Activated B cell treated with CpG ODN at 0.5 μM for 24 hours (primary cell): ENCODE measurements around the gene CCL4L2. TPM values are rescaled to one million over a fixed set of nuclear protein-coding genes. Genes with fewer than 3 reads are reported as not detected.
"Not testable (repeated sequence)": the region's sequence is repeated elsewhere in the genome, so short reads cannot be mapped to it uniquely, and the experiment has no call there.

Source experiments
- ATAC-seq: fragments of 200-7000 bp; cut with Tn5 transposase; one replicate; pipeline ENCODE4 v1.10.0; 2021; ENCODE audit warnings: low read depth, mild to moderate bottlenecking, moderate library complexity
- CTCF ChIA-PET: fragments of 350-600 bp; sonication (Branson Sonifier 250); formaldehyde crosslinking; loops from one replicate; lab custom pipeline; 2021; ENCODE audit warnings: antibody characterized with exemption; lab: Charles Lee
- POLR2A ChIA-PET: fragments of 350-600 bp; sonication (Branson Sonifier 250); formaldehyde crosslinking; loops from one replicate; lab custom pipeline; 2021; ENCODE audit warnings: antibody characterized with exemption; lab: Charles Lee
- DNase-seq: peaks from one replicate; pipeline ENCODE4 v3.0.0; 2022
- H3K27ac Mint-ChIP-seq: one replicate; pipeline ENCODE4 v1.8.0; 2020; ENCODE audit warnings: mixed read lengths
- H3K27me3 Mint-ChIP-seq: one replicate; pipeline ENCODE4 v1.8.0; 2021; ENCODE audit warnings: mixed read lengths
- H3K36me3 Mint-ChIP-seq: one replicate; pipeline ENCODE4 v1.8.0; 2021; ENCODE audit warnings: low read depth, mixed read lengths
- H3K4me1 Mint-ChIP-seq: one replicate; pipeline ENCODE4 v1.8.0; 2021; ENCODE audit warnings: mixed read lengths
- H3K4me3 Mint-ChIP-seq: one replicate; pipeline ENCODE4 v1.8.0; 2020; ENCODE audit warnings: mild to moderate bottlenecking, mixed read lengths
- H3K9me3 Mint-ChIP-seq: one replicate; pipeline ENCODE4 v1.8.0; 2020; ENCODE audit warnings: mixed read lengths
- intact Hi-C: fragments of 100-400 bp; cut with micrococcal nuclease; formaldehyde crosslinking; loops from one replicate; pipeline ENCODE4 v1.15.1; 2024
- total RNA-seq: library from RNA; stranded (reverse); gene quantifications from 2 replicates; pipeline ENCODE4 v1.2.3, GENCODE V29; 2022
- TF ChIP-seq, protein P1 (sequence below): fragments of 200-600 bp; IDR thresholded peaks from one replicate; pipeline ENCODE4 v1.8.0; 2022; ENCODE audit warnings: antibody characterized with exemption, mild to moderate bottlenecking

Gene CCL4L2
- total RNA-seq, 1 donor from 2014 or later, result 16.3 TPM

DNA sequence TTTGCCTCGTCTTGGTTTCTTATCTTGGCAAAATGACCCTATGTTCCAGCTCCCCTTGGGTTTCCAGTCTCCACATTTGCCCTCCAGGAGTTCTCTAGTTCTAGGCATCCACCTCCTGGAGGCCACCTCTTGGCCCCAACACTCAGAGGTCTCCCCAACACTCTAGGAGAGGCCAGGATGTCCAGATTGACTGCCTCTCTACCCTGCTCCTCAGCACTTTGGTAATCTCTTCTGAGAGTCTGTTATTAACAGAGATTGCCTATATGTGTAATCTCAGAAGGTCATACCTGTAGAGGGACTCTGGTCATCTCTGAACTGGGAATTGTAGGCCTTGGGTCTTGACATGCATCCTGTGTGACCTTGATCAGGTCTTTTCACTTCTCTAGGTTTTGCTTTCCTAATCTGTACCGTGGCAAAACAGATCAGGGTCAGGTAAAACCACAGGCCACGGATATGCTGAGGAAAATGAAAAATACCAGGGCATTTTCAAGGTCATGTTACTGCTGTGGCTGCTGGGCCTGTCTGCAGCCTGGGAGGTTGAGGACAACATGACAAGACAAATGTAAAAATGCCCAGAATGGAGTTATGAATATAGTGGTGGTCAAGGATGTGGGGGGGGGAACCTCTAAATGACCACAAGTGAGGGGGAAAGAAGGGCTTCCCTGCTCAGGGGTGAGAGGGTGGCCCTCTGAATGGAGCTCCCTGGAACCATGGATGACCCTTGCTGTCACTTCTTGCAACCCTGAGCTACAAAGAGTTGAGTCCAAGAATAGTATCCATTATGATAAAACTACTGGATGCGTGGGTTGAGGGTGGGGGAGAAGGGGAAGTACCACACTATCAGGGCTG is 5.0 kb upstream of the CCL4L2 start:
- Mint-ChIP-seq H3K36me3 (no peaks in the 10 kb centered on the region), H3K4me1 (peaks cover 50% of the 10 kb centered on the region), H3K27me3 (peaks cover 11% of the 10 kb centered on the region), H3K27ac (no peak overlapping the region), H3K4me3 (no peak overlapping the region), H3K9me3 (no peaks in the 10 kb centered on the region)
- ChIA-PET POLR2A (interaction anchor here (1.3 kb wide), 1 partner anchor 9 kb away, joined by 7 read pairs; no protein-coding TSS in a partner anchor), CTCF (interaction anchor here (0.8 kb wide), 1 partner anchor 57 kb away, joined by 3 read pairs; no protein-coding TSS in a partner anchor)
- TF ChIP-seq, protein P1, sequence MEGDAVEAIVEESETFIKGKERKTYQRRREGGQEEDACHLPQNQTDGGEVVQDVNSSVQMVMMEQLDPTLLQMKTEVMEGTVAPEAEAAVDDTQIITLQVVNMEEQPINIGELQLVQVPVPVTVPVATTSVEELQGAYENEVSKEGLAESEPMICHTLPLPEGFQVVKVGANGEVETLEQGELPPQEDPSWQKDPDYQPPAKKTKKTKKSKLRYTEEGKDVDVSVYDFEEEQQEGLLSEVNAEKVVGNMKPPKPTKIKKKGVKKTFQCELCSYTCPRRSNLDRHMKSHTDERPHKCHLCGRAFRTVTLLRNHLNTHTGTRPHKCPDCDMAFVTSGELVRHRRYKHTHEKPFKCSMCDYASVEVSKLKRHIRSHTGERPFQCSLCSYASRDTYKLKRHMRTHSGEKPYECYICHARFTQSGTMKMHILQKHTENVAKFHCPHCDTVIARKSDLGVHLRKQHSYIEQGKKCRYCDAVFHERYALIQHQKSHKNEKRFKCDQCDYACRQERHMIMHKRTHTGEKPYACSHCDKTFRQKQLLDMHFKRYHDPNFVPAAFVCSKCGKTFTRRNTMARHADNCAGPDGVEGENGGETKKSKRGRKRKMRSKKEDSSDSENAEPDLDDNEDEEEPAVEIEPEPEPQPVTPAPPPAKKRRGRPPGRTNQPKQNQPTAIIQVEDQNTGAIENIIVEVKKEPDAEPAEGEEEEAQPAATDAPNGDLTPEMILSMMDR, result no peak
- DNase-seq (no peak), ATAC-seq (no peak)
- intact Hi-C loops, result no loop called here

DNA sequence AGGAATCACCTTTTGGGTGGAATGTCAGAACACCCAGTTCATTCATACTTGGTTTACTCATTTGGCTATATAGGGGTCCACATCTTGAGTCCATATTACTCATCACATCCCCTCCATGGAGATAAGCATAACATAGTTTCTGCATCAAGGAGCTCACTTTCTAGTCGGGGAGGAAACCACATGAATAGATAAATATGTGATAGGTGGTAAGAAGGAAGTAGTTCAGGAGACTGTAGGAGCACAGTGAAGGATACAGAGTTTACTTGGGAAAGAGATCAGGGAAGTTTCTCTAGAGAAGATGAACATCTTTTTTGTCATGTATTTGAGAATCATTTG is 4.4 kb upstream of the CCL4L2 start:
- DNase-seq, intact Hi-C loops, H3K27ac Mint-ChIP-seq, ATAC-seq, H3K9me3 Mint-ChIP-seq, H3K36me3 Mint-ChIP-seq: not testable (repeated sequence)
- Mint-ChIP-seq H3K4me1 (peaks cover 55% of the 10 kb centered on the region), H3K27me3 (peaks cover 10% of the 10 kb centered on the region), H3K4me3 (peak overlapping the region; percentile 13)
- POLR2A ChIA-PET, result interaction anchor here (0.6 to 1.3 kb wide), 2 partner anchors 9 to 584 kb away, joined by 3 to 7 read pairs; no protein-coding TSS in a partner anchor
- CTCF ChIA-PET, result interaction anchor here (0.8 kb wide), 1 partner anchor 57 kb away, joined by 3 read pairs; no protein-coding TSS in a partner anchor

GRCh38 chr17:36207383-36207782 is 3.5 kb upstream of the CCL4L2 start:
- H3K36me3 Mint-ChIP-seq, ATAC-seq, DNase-seq, H3K27me3 Mint-ChIP-seq, H3K9me3 Mint-ChIP-seq, POLR2A ChIA-PET, intact Hi-C loops, CTCF ChIA-PET: not testable (repeated sequence)
- peak overlapping the region; percentile 32 for H3K4me3 Mint-ChIP-seq
- peak overlapping the region; percentile 18 for H3K27ac Mint-ChIP-seq
- H3K4me1 Mint-ChIP-seq, result peaks cover 53% of the 10 kb centered on the region

DNA sequence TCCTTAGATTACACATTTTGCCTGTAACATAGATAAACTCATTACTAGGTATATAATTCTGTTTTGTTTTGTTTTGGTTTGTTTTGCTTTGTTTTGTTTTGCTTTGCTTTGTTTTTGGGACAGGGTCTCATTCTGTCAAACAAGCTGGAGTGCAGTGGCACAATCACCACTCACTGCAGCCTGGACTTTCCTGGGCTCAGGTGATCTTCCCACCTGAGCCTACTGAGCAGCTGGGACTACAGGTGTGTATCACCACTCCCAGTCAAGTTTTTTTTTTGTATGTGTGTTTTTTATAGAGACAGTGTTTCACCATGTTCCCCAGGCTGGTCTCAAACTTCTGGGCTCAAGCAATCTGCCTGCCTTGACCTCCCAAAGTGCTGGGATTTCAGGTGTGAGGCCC is 1.3 kb upstream of the CCL4L2 start:
- TF ChIP-seq, protein P1, result no peak
- H3K36me3 Mint-ChIP-seq, result no peaks in the 10 kb centered on the region
- CTCF ChIA-PET, result no interaction called here
- ATAC-seq, result no peak
- no peak overlapping the region for H3K4me3 Mint-ChIP-seq
- intact Hi-C loops, result no loop called here
- POLR2A ChIA-PET, result interaction anchor here (1.5 to 2.8 kb wide), 2 partner anchors 13 to 119 kb away, joined by 4 to 9 read pairs; partner anchors contain the start of genes CCL3, CCL3L1 and CCL3L3
- H3K4me1 Mint-ChIP-seq, result peaks cover 43% of the 10 kb centered on the region
- H3K27me3 Mint-ChIP-seq, result peaks cover 5% of the 10 kb centered on the region
- H3K27ac Mint-ChIP-seq, result no peak overlapping the region
- no peaks in the 10 kb centered on the region for H3K9me3 Mint-ChIP-seq
- no peak for DNase-seq

DNA sequence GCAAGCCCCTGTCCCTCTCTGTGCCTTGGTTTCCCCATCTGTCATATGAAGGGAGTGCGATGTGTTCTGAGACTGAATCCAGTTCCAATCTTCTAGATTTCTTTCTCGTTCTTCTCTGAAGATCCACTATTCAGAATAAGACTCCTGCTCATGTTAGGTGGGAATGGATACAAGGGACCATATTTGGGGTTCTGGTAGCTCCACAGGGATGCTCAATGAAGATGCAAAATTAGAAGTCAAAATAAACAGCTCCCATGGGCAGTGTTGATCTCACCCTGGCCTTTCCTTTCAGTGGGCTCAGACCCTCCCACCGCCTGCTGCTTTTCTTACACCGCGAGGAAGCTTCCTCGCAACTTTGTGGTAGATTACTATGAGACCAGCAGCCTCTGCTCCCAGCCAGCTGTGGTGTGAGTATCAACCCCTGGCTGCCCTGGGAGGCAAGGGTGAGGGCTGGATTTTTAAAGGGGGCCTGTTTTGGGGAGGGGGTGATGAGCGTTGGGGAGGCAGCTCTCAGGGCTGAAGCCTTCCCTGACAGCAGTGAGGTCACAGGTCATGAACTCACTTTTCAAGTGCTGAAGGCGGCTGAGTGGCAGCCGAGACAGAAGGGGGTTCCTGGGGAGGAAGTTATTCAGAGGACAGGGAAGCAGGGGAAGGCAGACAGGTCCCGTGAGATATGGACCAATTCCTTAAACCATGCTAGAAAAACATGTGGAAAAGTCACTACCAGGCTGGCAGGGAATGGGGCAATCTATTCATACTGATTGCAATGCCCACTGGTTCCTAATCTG is 815 bp downstream of the CCL4L2 start:
- H3K27me3 Mint-ChIP-seq, H3K36me3 Mint-ChIP-seq, DNase-seq, ATAC-seq, H3K9me3 Mint-ChIP-seq, CTCF ChIA-PET: not testable (repeated sequence)
- peak overlapping the region; percentile 30 for H3K27ac Mint-ChIP-seq
- POLR2A ChIA-PET, result interaction anchor here (2.8 kb wide), 1 partner anchor 15 kb away, joined by 9 read pairs; the partner anchor contains the start of genes CCL3L1 and CCL3L3
- H3K4me1 Mint-ChIP-seq, result peaks cover 38% of the 10 kb centered on the region
- intact Hi-C loops, result loop anchor here (2.0 kb wide), 1 partner anchor 15 kb away; the partner anchor contains the start of genes CCL3L1 and CCL3L3
- peak overlapping the region; percentile 46 for H3K4me3 Mint-ChIP-seq

GRCh38 chr17:36212272-36212605 is 1.4 kb downstream of the CCL4L2 start:
- no peaks in the 10 kb centered on the region for H3K9me3 Mint-ChIP-seq
- ChIA-PET CTCF (no interaction called here), POLR2A (no interaction called here)
- H3K4me3 Mint-ChIP-seq, result no peak overlapping the region
- ATAC-seq, result no peak
- no peaks in the 10 kb centered on the region for H3K36me3 Mint-ChIP-seq
- no peak for DNase-seq
- intact Hi-C loops, result no loop called here
- H3K27me3 Mint-ChIP-seq, result peaks cover 2% of the 10 kb centered on the region
- H3K27ac Mint-ChIP-seq, result no peak overlapping the region
- peaks cover 32% of the 10 kb centered on the region for H3K4me1 Mint-ChIP-seq
- TF ChIP-seq, protein P1, result no peak
